ENCODE results near the gene KIF1C. TPM values are rescaled to one million over a fixed set of nuclear protein-coding genes. Genes with fewer than 3 reads are reported as not detected.

KIF1C gene
- total RNA-seq, 2 donors from 2014 or later, result 108 to 133 TPM

DNA sequence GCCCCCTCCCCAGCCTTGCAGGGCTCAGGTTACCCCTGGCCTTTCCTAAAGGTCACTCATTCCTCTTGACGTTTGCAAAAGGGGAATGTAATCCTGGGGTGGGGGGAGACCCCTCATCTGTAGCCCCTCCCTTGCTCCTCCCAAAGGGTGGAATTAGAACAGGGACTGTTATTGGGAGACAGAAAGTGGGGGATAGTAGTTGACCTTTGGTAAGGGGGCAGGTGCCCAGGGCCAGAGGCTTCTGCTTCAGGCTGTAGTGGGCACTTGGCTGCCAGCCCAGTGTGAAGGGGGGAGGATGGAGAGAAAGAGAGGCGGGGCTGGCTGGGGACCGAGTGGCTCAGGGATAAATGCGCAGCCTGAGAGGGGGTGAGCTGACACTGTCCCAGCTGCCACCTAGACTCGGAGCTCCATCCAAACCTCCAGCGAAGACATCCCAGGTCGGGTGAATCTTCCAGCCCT lies 47.0 kb upstream of the KIF1C start, which contains the start of gene ENO3:
Gene ENO3, plus strand, starts transcription at position 374 of the 459 bp plus-strand sequence. CDS start 711 bp downstream, outside the sequence.
- peak within 1 kb of the TSS; percentile 80 for H3K4me3 ChIP-seq (ENCODE audit: low read length)
- H3K9me3 ChIP-seq (ENCODE audit: control insufficient read depth, low read length), result no peaks in the 10 kb centered on the region
- DNase-seq, result peak; percentile 77
- H3K9me3 Mint-ChIP-seq, result no peaks in the 10 kb centered on the region
- H3K4me1 Mint-ChIP-seq, result peaks cover 25% of the 10 kb centered on the region
- H3K36me3 ChIP-seq (ENCODE audit: control insufficient read depth, insufficient read depth, low read length), result peaks cover 17% of the 10 kb centered on the region
- H3K4me3 Mint-ChIP-seq, result peak within 1 kb of the TSS; percentile 93
- WGBS, 2 experiments (ENCODE audit: insufficient coverage in 1 of 2, insufficient read length in 1 of 2), result 32 to 56% methylated on average over 3 to 7 of the region's 7 CpGs
- H3K36me3 Mint-ChIP-seq (ENCODE audit: low read depth), result peaks cover 11% of the 10 kb centered on the region
- peak within 1 kb of the TSS; percentile 96 for H3K27ac ChIP-seq (ENCODE audit: low read depth, low read length)
- H3K9ac ChIP-seq (ENCODE audit: extremely low read depth, low read length, poor library complexity, severe bottlenecking), result peak within 1 kb of the TSS; percentile 44
- peak within 1 kb of the TSS; percentile 87 for H3K27ac Mint-ChIP-seq
- H3K27me3 ChIP-seq (ENCODE audit: control insufficient read depth, insufficient read depth, low read length, poor library complexity, severe bottlenecking), result no peaks in the 10 kb centered on the region
- peaks cover 9% of the 10 kb centered on the region for H3K4me1 ChIP-seq (ENCODE audit: control insufficient read depth, insufficient read depth, low read length)
- TF ChIP-seq, protein P1, sequence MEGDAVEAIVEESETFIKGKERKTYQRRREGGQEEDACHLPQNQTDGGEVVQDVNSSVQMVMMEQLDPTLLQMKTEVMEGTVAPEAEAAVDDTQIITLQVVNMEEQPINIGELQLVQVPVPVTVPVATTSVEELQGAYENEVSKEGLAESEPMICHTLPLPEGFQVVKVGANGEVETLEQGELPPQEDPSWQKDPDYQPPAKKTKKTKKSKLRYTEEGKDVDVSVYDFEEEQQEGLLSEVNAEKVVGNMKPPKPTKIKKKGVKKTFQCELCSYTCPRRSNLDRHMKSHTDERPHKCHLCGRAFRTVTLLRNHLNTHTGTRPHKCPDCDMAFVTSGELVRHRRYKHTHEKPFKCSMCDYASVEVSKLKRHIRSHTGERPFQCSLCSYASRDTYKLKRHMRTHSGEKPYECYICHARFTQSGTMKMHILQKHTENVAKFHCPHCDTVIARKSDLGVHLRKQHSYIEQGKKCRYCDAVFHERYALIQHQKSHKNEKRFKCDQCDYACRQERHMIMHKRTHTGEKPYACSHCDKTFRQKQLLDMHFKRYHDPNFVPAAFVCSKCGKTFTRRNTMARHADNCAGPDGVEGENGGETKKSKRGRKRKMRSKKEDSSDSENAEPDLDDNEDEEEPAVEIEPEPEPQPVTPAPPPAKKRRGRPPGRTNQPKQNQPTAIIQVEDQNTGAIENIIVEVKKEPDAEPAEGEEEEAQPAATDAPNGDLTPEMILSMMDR (conservative IDR thresholded peaks at IDR 0.05), result no peak
- no peaks in the 10 kb centered on the region for H3K27me3 Mint-ChIP-seq (ENCODE audit: insufficient read depth)

DNA sequence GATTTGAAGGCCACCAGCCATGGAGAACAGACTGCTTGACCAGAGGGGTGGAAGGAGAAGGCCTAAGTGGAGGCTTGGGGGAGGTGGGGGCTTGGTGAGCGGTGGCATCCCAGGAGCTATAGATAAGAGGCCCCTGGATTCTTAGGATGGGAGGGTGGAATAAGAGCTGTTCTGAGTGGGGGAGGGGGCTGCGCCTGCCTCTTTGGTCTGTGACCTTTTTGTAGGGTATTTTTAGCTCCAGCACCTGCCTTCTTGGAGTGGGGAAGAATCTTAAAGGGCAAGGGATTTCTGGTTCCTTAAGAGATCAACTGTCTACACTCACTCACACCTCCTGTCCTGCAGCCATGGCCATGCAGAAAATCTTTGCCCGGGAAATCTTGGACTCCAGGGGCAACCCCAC lies 46.3 kb upstream of the KIF1C start:
- H3K4me1 ChIP-seq (ENCODE audit: control insufficient read depth, insufficient read depth, low read length), result peaks cover 9% of the 10 kb centered on the region
- H3K9ac ChIP-seq (ENCODE audit: extremely low read depth, low read length, poor library complexity, severe bottlenecking), result no peak overlapping the region
- H3K27ac ChIP-seq (ENCODE audit: low read depth, low read length), result peak overlapping the region; percentile 96
- Mint-ChIP-seq H3K36me3 (ENCODE audit: low read depth) (peaks cover 11% of the 10 kb centered on the region), H3K4me3 (peak overlapping the region; percentile 93), H3K9me3 (no peaks in the 10 kb centered on the region), H3K27ac (peak overlapping the region; percentile 87), H3K4me1 (peaks cover 22% of the 10 kb centered on the region), H3K27me3 (ENCODE audit: insufficient read depth) (no peaks in the 10 kb centered on the region)
- H3K36me3 ChIP-seq (ENCODE audit: control insufficient read depth, insufficient read depth, low read length), result peaks cover 10% of the 10 kb centered on the region
- no peaks in the 10 kb centered on the region for H3K9me3 ChIP-seq (ENCODE audit: control insufficient read depth, low read length)
- TF ChIP-seq, protein P1 (conservative IDR thresholded peaks at IDR 0.05), result no peak
- 76% methylated on average over 3 of the region's 3 CpGs; no CpG with 5 or more reads in 1 of the 2 experiments for WGBS, 2 experiments (ENCODE audit: insufficient coverage in 1 of 2, insufficient read length in 1 of 2)
- DNase-seq, result no peak
- peak overlapping the region; percentile 80 for H3K4me3 ChIP-seq (ENCODE audit: low read length)
- no peaks in the 10 kb centered on the region for H3K27me3 ChIP-seq (ENCODE audit: control insufficient read depth, insufficient read depth, low read length, poor library complexity, severe bottlenecking)

DNA sequence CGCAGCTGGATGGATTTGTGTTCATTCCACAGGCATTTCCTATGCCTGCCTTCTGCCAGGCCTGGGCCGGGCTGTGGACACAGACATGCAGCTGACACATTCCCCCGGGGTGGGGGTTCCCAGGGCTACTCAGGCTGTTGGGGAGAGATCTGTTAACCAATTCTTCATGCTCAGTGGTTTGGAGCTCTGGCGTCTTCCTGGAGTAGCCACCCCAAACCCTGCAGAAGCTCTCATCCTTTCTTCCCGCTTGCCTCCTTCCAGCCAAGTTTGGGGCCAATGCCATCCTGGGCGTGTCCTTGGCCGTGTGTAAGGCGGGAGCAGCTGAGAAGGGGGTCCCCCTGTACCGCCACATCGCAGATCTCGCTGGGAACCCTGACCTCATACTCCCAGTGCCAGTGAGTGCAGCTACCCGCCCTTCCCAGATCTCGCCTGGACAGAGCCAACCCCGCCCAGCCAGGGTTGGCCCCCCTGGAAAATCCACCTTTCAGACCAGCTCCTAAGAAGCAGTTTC lies 44.2 kb upstream of the KIF1C start:
- no peak overlapping the region for H3K4me3 Mint-ChIP-seq
- H3K36me3 Mint-ChIP-seq (ENCODE audit: low read depth), result peaks cover 8% of the 10 kb centered on the region
- H3K9ac ChIP-seq (ENCODE audit: extremely low read depth, low read length, poor library complexity, severe bottlenecking), result no peak overlapping the region
- H3K4me1 Mint-ChIP-seq, result peaks cover 21% of the 10 kb centered on the region
- no peak overlapping the region for H3K27ac Mint-ChIP-seq
- H3K4me3 ChIP-seq (ENCODE audit: low read length), result no peak overlapping the region
- TF ChIP-seq, protein P1 (conservative IDR thresholded peaks at IDR 0.05), result no peak
- 90% methylated on average over 8 to 14 of the region's 14 CpGs for WGBS, 2 experiments (ENCODE audit: insufficient coverage in 1 of 2, insufficient read length in 1 of 2)
- H3K9me3 Mint-ChIP-seq, result no peaks in the 10 kb centered on the region
- no peak for DNase-seq
- H3K36me3 ChIP-seq (ENCODE audit: control insufficient read depth, insufficient read depth, low read length), result peaks cover 4% of the 10 kb centered on the region
- peaks cover 9% of the 10 kb centered on the region for H3K4me1 ChIP-seq (ENCODE audit: control insufficient read depth, insufficient read depth, low read length)
- no peaks in the 10 kb centered on the region for H3K9me3 ChIP-seq (ENCODE audit: control insufficient read depth, low read length)
- no peaks in the 10 kb centered on the region for H3K27me3 Mint-ChIP-seq (ENCODE audit: insufficient read depth)
- no peaks in the 10 kb centered on the region for H3K27me3 ChIP-seq (ENCODE audit: control insufficient read depth, insufficient read depth, low read length, poor library complexity, severe bottlenecking)
- no peak overlapping the region for H3K27ac ChIP-seq (ENCODE audit: low read depth, low read length)

Data from endodermal cell (in vitro differentiated cells).